OCI-LY3 (cell line): ENCODE data around the gene COL26A1.

ENCODE experiments used
- CTCF ChIP-seq: fragments of 200-600, 300-600 bp; sonication (generic); IDR thresholded peaks from 2 replicates; pipeline ENCODE4 v1.5.1; 2014; ENCODE audit warnings: antibody characterized with exemption, low read length, low read depth
- EZH2phosphoT487 ChIP-seq: fragments of 200-600 bp; shearing (Covaris generic); IDR thresholded peaks from 2 replicates; pipeline ENCODE4 v1.6.1; 2018; ENCODE audit warnings: antibody characterized with exemption, mixed run types, low read depth

- no peak for TF ChIP-seq CTCF
- TF ChIP-seq EZH2phosphoT487, result no peak
These were observed 31.2 kb downstream of the COL26A1 start for GRCh38 chr7:101393865-101394264.
